ENCODE results near the gene PTPRK. TPM values are rescaled to one million over a fixed set of nuclear protein-coding genes. Genes with fewer than 3 reads are reported as not detected.

Gene PTPRK
- total and polyA plus RNA-seq, 2 of the 8 experiments (the other 6 are each of a cell fraction or from before 2014, with no cell fraction given): 11.4 to 47.3 TPM

DNA sequence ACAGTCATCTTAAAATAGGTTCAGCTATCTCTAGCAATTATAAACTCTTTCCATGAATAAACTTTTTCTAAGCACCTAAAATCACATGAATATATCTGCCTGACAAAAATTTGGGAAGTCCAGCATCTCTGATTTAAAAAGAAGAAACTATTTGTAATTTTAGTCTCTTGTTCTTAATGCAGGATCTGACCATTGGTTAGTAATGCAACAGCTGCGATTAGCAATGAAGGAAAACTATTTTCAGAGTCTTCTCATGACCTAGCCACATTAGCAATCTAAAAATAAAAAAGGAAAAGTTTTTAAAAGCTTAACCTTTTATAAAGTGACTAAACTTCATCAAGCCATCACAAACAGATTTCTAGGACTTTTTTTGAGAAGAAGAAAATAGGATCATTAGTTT is 97.5 kb downstream of the PTPRK start:
- Histone ChIP-seq H2BK5ac (ENCODE audit: low read depth, low read length) (no peak overlapping the region), H2BK20ac (ENCODE audit: low read length) (no peak overlapping the region), H2BK15ac (ENCODE audit: low read length) (no peak overlapping the region), H4K8ac (ENCODE audit: extremely low read depth, insufficient read depth, low read length) (no peak overlapping the region), H3K27me3 (replicated peaks in 1 of 4; ENCODE audit: control insufficient read depth in 3 of 4, extremely low read depth in 1 of 4, insufficient read depth in 3 of 4, low read length in 3 of 4) (no peaks in the 10 kb centered on the region), H2AFZ (ENCODE audit: low read length) (no peak overlapping the region), H2AK5ac (ENCODE audit: low read depth, low read length) (no peak overlapping the region), H3K9ac (replicated peaks in 1 of 4; ENCODE audit: extremely low read depth in 1 of 4, low read depth in 3 of 4, low read length in 3 of 4) (no peak overlapping the region), H3K36me3 (ENCODE audit: control insufficient read depth in 2 of 4, insufficient read depth in 4 of 4, low read length in 3 of 4) (no peaks in the 10 kb centered on the region), H2BK12ac (ENCODE audit: low read depth, low read length) (no peak overlapping the region), H4K20me1 (replicated peaks in 1 of 2; ENCODE audit: control insufficient read depth in 1 of 2, insufficient read depth in 2 of 2, low read length in 2 of 2) (peaks cover 0 to 3% of the 10 kb centered on the region in 2 experiments), H3K14ac (ENCODE audit: insufficient read length) (no peak overlapping the region), H3K9me3 (ENCODE audit: insufficient read depth in 2 of 2, low read depth in 1 of 2, low read length in 1 of 2) (no peaks in the 10 kb centered on the region), H3K4ac (replicated peaks; ENCODE audit: insufficient read length, low read depth, low read length) (no peak overlapping the region), H2BK120ac (replicated peaks; ENCODE audit: low read depth, low read length) (no peak overlapping the region), H3K4me1 (replicated peaks in 1 of 4; ENCODE audit: control insufficient read depth in 3 of 4, insufficient read depth in 4 of 4, low read length in 3 of 4) (no peaks in the 10 kb centered on the region), H3K18ac (ENCODE audit: extremely low read depth, low read length) (no peak overlapping the region), H3K4me3 (ENCODE audit: extremely low read depth in 1 of 4, insufficient read depth in 2 of 4, low read depth in 3 of 4, low read length in 4 of 4) (no peak overlapping the region), H4K5ac (ENCODE audit: insufficient read length, low read depth, low read length) (no peak overlapping the region), H3K23ac (ENCODE audit: insufficient read length) (no peak overlapping the region), H3K79me2 (ENCODE audit: control insufficient read depth in 1 of 2, insufficient read depth in 2 of 2, low read length in 2 of 2) (peaks cover 0 to 8% of the 10 kb centered on the region in 2 experiments; a peak in 1 of 4 replicates), H3K23me2 (ENCODE audit: low read depth, low read length) (no peaks in the 10 kb centered on the region), H3K79me1 (ENCODE audit: low read depth, low read length) (no peaks in the 10 kb centered on the region; the same call in 1 of the 2 replicates), H4K91ac (replicated peaks; ENCODE audit: insufficient read length, low read length) (no peak overlapping the region), H3K56ac (replicated peaks; ENCODE audit: insufficient read length, low read depth, low read length) (no peak overlapping the region), H3K4me2 (ENCODE audit: insufficient read depth in 1 of 2, low read depth in 2 of 2, low read length in 2 of 2) (no peak overlapping the region), H3K27ac (ENCODE audit: low read depth, low read length) (no peak overlapping the region)
- no peak for FAIRE-seq
- TF ChIP-seq GABPA (IDR thresholded peaks at IDR 0.05; ENCODE audit: borderline replicate concordance, insufficient read depth, low read length) (no peak), CREB1 (IDR thresholded peaks at IDR 0.05) (no peak), ASH2L (IDR thresholded peaks at IDR 0.05; ENCODE audit: low read length) (no peak), RBBP5 (IDR thresholded peaks at IDR 0.05; ENCODE audit: borderline replicate concordance, low read depth, low read length) (no peak), CEBPB (IDR thresholded peaks at IDR 0.05; ENCODE audit: low read depth, low read length) (no peak), CBX8 (IDR thresholded peaks at IDR 0.05; ENCODE audit: borderline replicate concordance, low read depth, low read length) (no peak), PHF8 (conservative IDR thresholded peaks at IDR 0.05; ENCODE audit: low read depth, low read length) (no peak), SP2 (IDR thresholded peaks at IDR 0.05; ENCODE audit: low read length) (no peak), BACH1 (IDR thresholded peaks at IDR 0.05; ENCODE audit: low read length) (no peak), TCF12 (IDR thresholded peaks at IDR 0.05; ENCODE audit: low read depth, low read length) (no peak), JUN (IDR thresholded peaks at IDR 0.05; ENCODE audit: low read depth, low read length) (no peak), SIX5 (IDR thresholded peaks at IDR 0.05; ENCODE audit: low read depth, low read length) (no peak), CBX5 (IDR thresholded peaks at IDR 0.05; ENCODE audit: low read depth, low read length) (no peak), TAF1 (IDR thresholded peaks at IDR 0.05; ENCODE audit: low read depth, low read length) (no peak), KDM1A (IDR thresholded peaks at IDR 0.05; ENCODE audit: borderline replicate concordance, low read length) (no peak), CHD2 (IDR thresholded peaks at IDR 0.05; ENCODE audit: low read length) (no peak)
- TF ChIP-seq, protein P1, sequence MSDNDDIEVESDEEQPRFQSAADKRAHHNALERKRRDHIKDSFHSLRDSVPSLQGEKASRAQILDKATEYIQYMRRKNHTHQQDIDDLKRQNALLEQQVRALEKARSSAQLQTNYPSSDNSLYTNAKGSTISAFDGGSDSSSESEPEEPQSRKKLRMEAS (IDR thresholded peaks at IDR 0.05): no peak
- 83% methylated on average over 1 of the region's 1 CpG; no CpG with 5 or more reads in 1 of the 2 experiments for WGBS, 2 experiments (ENCODE audit: extremely low coverage in 1 of 2, insufficient coverage in 1 of 2, insufficient read length in 1 of 2, insufficient replicate concordance in 2 of 2, low coverage in 1 of 2, low lambda C conversion rate in 2 of 2, missing lambda C conversion rate in 1 of 2)
- ChIA-PET CTCF (ENCODE audit: partially characterized antibody) (interaction anchor here (0.6 kb wide), 1 partner anchor 56 kb away, joined by 3 read pairs; no protein-coding TSS in a partner anchor), POLR2A (ENCODE audit: partially characterized antibody) (no interaction called here)
- DNase-seq (ENCODE audit: low read depth in 1 of 2, low spot score in 2 of 2): no peak
